H1 (cell line): ENCODE measurements around the gene MMP21. TPM values are rescaled to one million over a fixed set of nuclear protein-coding genes. Genes with fewer than 3 reads are reported as not detected.

Experiments used
- BACH1 ChIP-seq: IDR thresholded peaks from 2 replicates; pipeline ENCODE4 v1.6.1; 2012; ENCODE audit warnings: low read length, improper control_type of control experiment
- HDAC6 ChIP-seq: IDR thresholded peaks from one replicate; pipeline ENCODE4 v1.7.1; 2012; ENCODE audit warnings: low read depth, mild to moderate bottlenecking, inconsistent platforms, low read length, moderate library complexity
- JUND ChIP-seq: IDR thresholded peaks from 2 replicates; pipeline ENCODE4 v1.6.1; 2011; ENCODE audit warnings: mild to moderate bottlenecking, improper control_type of control experiment, low read length
- RBBP5 ChIP-seq: IDR thresholded peaks from 2 replicates; pipeline ENCODE4 v1.7.1; 2012; ENCODE audit warnings: low read depth, mild to moderate bottlenecking, inconsistent platforms, low read length, moderate library complexity, borderline replicate concordance
- SP2 ChIP-seq: IDR thresholded peaks from 2 replicates; pipeline ENCODE4 v1.6.1; 2012; ENCODE audit warnings: mild to moderate bottlenecking, low read length, inconsistent platforms
- SP4 ChIP-seq: IDR thresholded peaks from 2 replicates; pipeline ENCODE4 v1.6.1; 2012; ENCODE audit warnings: low read length, inconsistent platforms
- SRF ChIP-seq: IDR thresholded peaks from 2 replicates; pipeline ENCODE4 v1.6.1; 2011; ENCODE audit warnings: mild to moderate bottlenecking, low read depth, low read length, moderate library complexity
- polyA plus RNA-seq, 7 experiments: library from polyadenylated mRNA; depleted of rRNA in 3 of 7; stranded (reverse) in 5 of 7; unstranded in 2 of 7; fragments of >200 nt in 5 of 7; fragments of 200-250 nt in 2 of 7; gene quantifications; 1 replicate in 5 of 7; 2 replicates in 1 of 7; 4 replicates in 1 of 7; pipeline versions ENCODE4 v1.2.1 to v1.2.3, GENCODE V29; 2011 to 2013; ENCODE audit warnings: missing spikeins in 2 of 7, mixed read lengths in 2 of 7
- total RNA-seq: library from RNA; stranded (reverse); fragmentation: NEBNext Ultra II Directional; extraction: Animal tissue kit (Norgen Biotek cat#: 25700); gene quantifications from 2 replicates; pipeline ENCODE4 v1.2.1, GENCODE V29; 2021

MMP21 gene
- total and polyA plus RNA-seq, 2 of the 8 experiments (the other 6 are each of a cell fraction or from before 2014, with no cell fraction given), result not detected

- no peak for TF ChIP-seq RBBP5
- no peak for TF ChIP-seq JUND
- no peak for TF ChIP-seq BACH1
- no peak for TF ChIP-seq HDAC6
- no peak for TF ChIP-seq SRF
- no peak for TF ChIP-seq SP2
- no peak for TF ChIP-seq SP4
Observed at GRCh38 chr10:125765835-125766234, 9.8 kb downstream of the MMP21 start (continued).
